GM23338 (cell line): Measurements from ENCODE around the gene TDRD1. TPM values are rescaled to one million over a fixed set of nuclear protein-coding genes. Genes with fewer than 3 reads are reported as not detected.

ENCODE experiments used
- ATAC-seq: fragments of 200-7000 bp; cut with Tn5 transposase; 3 replicates; pipeline ENCODE4 v1.9.1; 2020
- DNase-seq: peaks from one replicate; pipeline ENCODE4 v3.0.0-alpha.2; 2015; ENCODE audit warnings: low spot score
- H2AFZ ChIP-seq: fragments of 200-600 bp; sonication (generic); 2 replicates; pipeline ENCODE4 v1.8.0; 2016; ENCODE audit warnings: antibody characterized with exemption, mild to moderate bottlenecking, moderate library complexity
- H3F3A ChIP-seq: fragments of 200-600 bp; sonication (generic); replicated peaks from 2 replicates; pipeline ENCODE4 v1.8.0; 2017; ENCODE audit warnings: antibody characterized with exemption, mixed run types, low read depth
- H3K27ac ChIP-seq: fragments of 200-600 bp; sonication (generic); 2 replicates; pipeline ENCODE4 v1.6.1; 2016; ENCODE audit warnings: low read depth
- H3K27me3 ChIP-seq: fragments of 200-600 bp; sonication (generic); 2 replicates; pipeline ENCODE4 v1.8.0; 2016; ENCODE audit warnings: mild to moderate bottlenecking, mixed run types, moderate library complexity; ENCODE audit not compliant: insufficient read depth
- H3K36me3 ChIP-seq: fragments of 200-600 bp; sonication (generic); 2 replicates; pipeline ENCODE4 v1.8.0; 2016; ENCODE audit warnings: mild to moderate bottlenecking; ENCODE audit not compliant: insufficient read depth
- H3K4me1 ChIP-seq: fragments of 200-600 bp; sonication (generic); 2 replicates; pipeline ENCODE4 v1.8.0; 2016; ENCODE audit warnings: mild to moderate bottlenecking, moderate library complexity; ENCODE audit not compliant: insufficient read depth
- H3K4me2 ChIP-seq: fragments of 200-600 bp; sonication (generic); 2 replicates; pipeline ENCODE4 v1.7.1; 2017; ENCODE audit warnings: mixed run types
- H3K4me3 ChIP-seq: fragments of 200-600 bp; sonication (generic); 2 replicates; pipeline ENCODE4 v1.6.1; 2016; ENCODE audit warnings: mixed run types
- H3K79me2 ChIP-seq: fragments of 200-600 bp; sonication (generic); replicated peaks from 2 replicates; pipeline ENCODE4 v1.8.0; 2017; ENCODE audit warnings: mild to moderate bottlenecking; ENCODE audit not compliant: insufficient read depth
- H3K9me2 ChIP-seq: fragments of 200-600 bp; sonication (generic); 2 replicates; pipeline ENCODE4 v1.8.0; 2017; ENCODE audit not compliant: insufficient read depth
- H4K20me1 ChIP-seq: fragments of 200-600 bp; sonication (generic); replicated peaks from 2 replicates; pipeline ENCODE4 v1.8.0; 2017; ENCODE audit warnings: mild to moderate bottlenecking; ENCODE audit not compliant: insufficient read depth
- H3K27ac Mint-ChIP-seq: 2 replicates; pipeline ENCODE4 v1.8.0; 2020; ENCODE audit warnings: inconsistent platforms, mild to moderate bottlenecking, moderate library complexity, mixed read lengths
- H3K27me3 Mint-ChIP-seq: 3 replicates; pipeline ENCODE4 v1.8.0; 2022; ENCODE audit warnings: low read depth, mild to moderate bottlenecking, moderate library complexity, mixed read lengths, inconsistent platforms; ENCODE audit not compliant: insufficient read depth, poor library complexity
- H3K36me3 Mint-ChIP-seq: 3 replicates; pipeline ENCODE4 v1.8.0; 2021; ENCODE audit warnings: low read depth, mild to moderate bottlenecking, inconsistent platforms, moderate library complexity, mixed read lengths
- H3K4me1 Mint-ChIP-seq: 3 replicates; pipeline ENCODE4 v1.8.0; 2020; ENCODE audit warnings: mild to moderate bottlenecking, inconsistent platforms, mixed read lengths
- H3K4me3 Mint-ChIP-seq: 3 replicates; pipeline ENCODE4 v1.8.0; 2021; ENCODE audit warnings: moderate library complexity, mild to moderate bottlenecking, inconsistent platforms, mixed read lengths
- H3K9me3 Mint-ChIP-seq: 3 replicates; pipeline ENCODE4 v1.8.0; 2020; ENCODE audit warnings: moderate library complexity, mild to moderate bottlenecking, inconsistent platforms, mixed read lengths
- CREB1 ChIP-seq: fragments of 250-450 bp; sonication (Bioruptor Pico); IDR thresholded peaks from 2 replicates; pipeline ENCODE4 v1.5.0; 2020; ENCODE audit warnings: low read depth, mild to moderate bottlenecking, moderate library complexity
- EZH2 ChIP-seq: fragments of 200-600 bp; sonication (generic); IDR thresholded peaks from one replicate; pipeline ENCODE4 v1.8.0; 2017; ENCODE audit warnings: antibody characterized with exemption, mild to moderate bottlenecking, low read depth; ENCODE audit not compliant: unreplicated experiment
- EZH2phosphoT487 ChIP-seq: fragments of 200-600 bp; sonication (generic); IDR thresholded peaks from one replicate; pipeline ENCODE4 v1.8.1; 2018; ENCODE audit warnings: antibody characterized with exemption; ENCODE audit not compliant: unreplicated experiment
- JUNB ChIP-seq: IDR thresholded peaks from one replicate; pipeline ENCODE4 v1.6.1; 2016; ENCODE audit warnings: antibody characterized with exemption; ENCODE audit not compliant: unreplicated experiment
- NANOG ChIP-seq: IDR thresholded peaks from 2 replicates; pipeline ENCODE4 v1.6.1; 2016; ENCODE audit warnings: antibody characterized with exemption, borderline replicate concordance
- POLR2AphosphoS5 ChIP-seq: IDR thresholded peaks from 2 replicates; pipeline ENCODE4 v1.6.1; 2016; ENCODE audit warnings: antibody characterized with exemption, low read depth
- STAT1 ChIP-seq: IDR thresholded peaks from one replicate; pipeline ENCODE4 v1.6.1; 2016; ENCODE audit warnings: antibody characterized with exemption; ENCODE audit not compliant: unreplicated experiment
- ZNF114 ChIP-seq: fragments of 250-450 bp; sonication (Bioruptor Pico); IDR thresholded peaks from 2 replicates; pipeline ENCODE4 v1.5.0; 2020; ENCODE audit warnings: mild to moderate bottlenecking, moderate library complexity
- ZNF331 ChIP-seq: fragments of 250-450 bp; sonication (Bioruptor Pico); IDR thresholded peaks from 2 replicates; pipeline ENCODE4 v1.5.0; 2020; ENCODE audit warnings: low read depth, mild to moderate bottlenecking, moderate library complexity
- polyA plus RNA-seq: library from polyadenylated mRNA; unstranded; fragments of >200 nt; fragmentation: Nextera tagmentation; extraction: Ambion mirVana; gene quantifications from 2 replicates; pipeline ENCODE4 v1.2.1, GENCODE V29; 2016
- total RNA-seq: library from RNA; depleted of rRNA; stranded (reverse); fragments of >200 nt; shearing (Covaris generic); gene quantifications from 2 replicates; pipeline ENCODE4 v1.2.3, GENCODE V29; 2014
- TF ChIP-seq, protein P1 (sequence below): IDR thresholded peaks from 2 replicates; pipeline ENCODE4 v1.6.1; 2016; ENCODE audit warnings: antibody characterized with exemption
- TF ChIP-seq, protein P2 (sequence below), 2 experiments: fragments of 200-600 bp in 1 of 2; sonication (generic) in 1 of 2; conservative IDR thresholded peaks; 2 replicates each; pipeline versions ENCODE4 v1.5.1 to v1.6.1; 2016 to 2017; ENCODE audit warnings: antibody characterized with exemption in 2 of 2, low read depth in 2 of 2, mild to moderate bottlenecking in 2 of 2, moderate library complexity in 1 of 2
- TF ChIP-seq, protein P3 (sequence below): IDR thresholded peaks from one replicate; pipeline ENCODE4 v1.6.1; 2018; ENCODE audit warnings: antibody characterized with exemption; ENCODE audit not compliant: unreplicated experiment
- TF ChIP-seq, protein P4 (sequence below): fragments of 250-450 bp; sonication (Bioruptor Pico); IDR thresholded peaks from 2 replicates; pipeline ENCODE4 v1.5.0; 2020; ENCODE audit warnings: mild to moderate bottlenecking, moderate library complexity

Gene TDRD1
- total and polyA plus RNA-seq, 2 experiments from 2014 or later, result 0.52 to 1.5 TPM

DNA sequence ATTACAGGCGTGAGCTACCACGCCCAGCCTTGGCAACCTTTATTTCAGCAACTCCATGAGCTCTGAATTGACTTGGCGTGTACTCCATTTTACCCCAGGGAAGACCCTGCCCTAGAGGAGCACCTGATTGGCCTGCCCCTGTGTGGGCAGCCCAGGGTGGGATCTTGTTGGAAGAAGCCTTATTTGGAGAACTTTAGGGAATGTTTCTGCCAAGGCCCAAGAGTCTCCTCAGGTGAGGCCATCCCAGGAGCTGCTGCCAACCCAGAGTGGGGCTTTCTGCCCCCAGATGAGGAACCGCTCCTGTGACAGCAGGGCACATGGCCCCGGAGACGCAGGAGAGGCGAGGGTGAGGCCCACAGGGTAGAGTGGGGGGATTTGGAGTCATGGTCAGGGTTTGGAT is 101.9 kb downstream of the TDRD1 start:
- Histone ChIP-seq H2AFZ (no peak overlapping the region), H3K79me2 (no peaks in the 10 kb centered on the region), H3K27ac (no peak overlapping the region), H3K36me3 (no peaks in the 10 kb centered on the region), H3K4me2 (no peak overlapping the region), H3K27me3 (no peaks in the 10 kb centered on the region), H3K4me3 (no peak overlapping the region), H3F3A (no peaks in the 10 kb centered on the region), H3K4me1 (no peaks in the 10 kb centered on the region), H4K20me1 (no peaks in the 10 kb centered on the region), H3K9me2 (no peaks in the 10 kb centered on the region)
- DNase-seq, result no peak
- Mint-ChIP-seq H3K9me3 (no peaks in the 10 kb centered on the region), H3K36me3 (no peaks in the 10 kb centered on the region), H3K27me3 (peaks cover 5% of the 10 kb centered on the region), H3K4me1 (no peaks in the 10 kb centered on the region), H3K27ac (no peak overlapping the region), H3K4me3 (no peak overlapping the region)
- TF ChIP-seq, protein P1, sequence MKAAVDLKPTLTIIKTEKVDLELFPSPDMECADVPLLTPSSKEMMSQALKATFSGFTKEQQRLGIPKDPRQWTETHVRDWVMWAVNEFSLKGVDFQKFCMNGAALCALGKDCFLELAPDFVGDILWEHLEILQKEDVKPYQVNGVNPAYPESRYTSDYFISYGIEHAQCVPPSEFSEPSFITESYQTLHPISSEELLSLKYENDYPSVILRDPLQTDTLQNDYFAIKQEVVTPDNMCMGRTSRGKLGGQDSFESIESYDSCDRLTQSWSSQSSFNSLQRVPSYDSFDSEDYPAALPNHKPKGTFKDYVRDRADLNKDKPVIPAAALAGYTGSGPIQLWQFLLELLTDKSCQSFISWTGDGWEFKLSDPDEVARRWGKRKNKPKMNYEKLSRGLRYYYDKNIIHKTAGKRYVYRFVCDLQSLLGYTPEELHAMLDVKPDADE, result no peak
- TF ChIP-seq JUNB (no peak), EZH2phosphoT487 (no peak), ZNF331 (CRISPR knock-in tag) (no peak), NANOG (no peak), ZNF114 (CRISPR knock-in tag) (no peak), STAT1 (no peak), EZH2 (no peak), POLR2AphosphoS5 (no peak), CREB1 (CRISPR knock-in tag) (no peak)
- TF ChIP-seq, protein P2, sequence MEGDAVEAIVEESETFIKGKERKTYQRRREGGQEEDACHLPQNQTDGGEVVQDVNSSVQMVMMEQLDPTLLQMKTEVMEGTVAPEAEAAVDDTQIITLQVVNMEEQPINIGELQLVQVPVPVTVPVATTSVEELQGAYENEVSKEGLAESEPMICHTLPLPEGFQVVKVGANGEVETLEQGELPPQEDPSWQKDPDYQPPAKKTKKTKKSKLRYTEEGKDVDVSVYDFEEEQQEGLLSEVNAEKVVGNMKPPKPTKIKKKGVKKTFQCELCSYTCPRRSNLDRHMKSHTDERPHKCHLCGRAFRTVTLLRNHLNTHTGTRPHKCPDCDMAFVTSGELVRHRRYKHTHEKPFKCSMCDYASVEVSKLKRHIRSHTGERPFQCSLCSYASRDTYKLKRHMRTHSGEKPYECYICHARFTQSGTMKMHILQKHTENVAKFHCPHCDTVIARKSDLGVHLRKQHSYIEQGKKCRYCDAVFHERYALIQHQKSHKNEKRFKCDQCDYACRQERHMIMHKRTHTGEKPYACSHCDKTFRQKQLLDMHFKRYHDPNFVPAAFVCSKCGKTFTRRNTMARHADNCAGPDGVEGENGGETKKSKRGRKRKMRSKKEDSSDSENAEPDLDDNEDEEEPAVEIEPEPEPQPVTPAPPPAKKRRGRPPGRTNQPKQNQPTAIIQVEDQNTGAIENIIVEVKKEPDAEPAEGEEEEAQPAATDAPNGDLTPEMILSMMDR (conservative IDR thresholded peaks at IDR 0.05; ENCODE audit: low read depth in 2 of 2), result no peak
- TF ChIP-seq, protein P3, sequence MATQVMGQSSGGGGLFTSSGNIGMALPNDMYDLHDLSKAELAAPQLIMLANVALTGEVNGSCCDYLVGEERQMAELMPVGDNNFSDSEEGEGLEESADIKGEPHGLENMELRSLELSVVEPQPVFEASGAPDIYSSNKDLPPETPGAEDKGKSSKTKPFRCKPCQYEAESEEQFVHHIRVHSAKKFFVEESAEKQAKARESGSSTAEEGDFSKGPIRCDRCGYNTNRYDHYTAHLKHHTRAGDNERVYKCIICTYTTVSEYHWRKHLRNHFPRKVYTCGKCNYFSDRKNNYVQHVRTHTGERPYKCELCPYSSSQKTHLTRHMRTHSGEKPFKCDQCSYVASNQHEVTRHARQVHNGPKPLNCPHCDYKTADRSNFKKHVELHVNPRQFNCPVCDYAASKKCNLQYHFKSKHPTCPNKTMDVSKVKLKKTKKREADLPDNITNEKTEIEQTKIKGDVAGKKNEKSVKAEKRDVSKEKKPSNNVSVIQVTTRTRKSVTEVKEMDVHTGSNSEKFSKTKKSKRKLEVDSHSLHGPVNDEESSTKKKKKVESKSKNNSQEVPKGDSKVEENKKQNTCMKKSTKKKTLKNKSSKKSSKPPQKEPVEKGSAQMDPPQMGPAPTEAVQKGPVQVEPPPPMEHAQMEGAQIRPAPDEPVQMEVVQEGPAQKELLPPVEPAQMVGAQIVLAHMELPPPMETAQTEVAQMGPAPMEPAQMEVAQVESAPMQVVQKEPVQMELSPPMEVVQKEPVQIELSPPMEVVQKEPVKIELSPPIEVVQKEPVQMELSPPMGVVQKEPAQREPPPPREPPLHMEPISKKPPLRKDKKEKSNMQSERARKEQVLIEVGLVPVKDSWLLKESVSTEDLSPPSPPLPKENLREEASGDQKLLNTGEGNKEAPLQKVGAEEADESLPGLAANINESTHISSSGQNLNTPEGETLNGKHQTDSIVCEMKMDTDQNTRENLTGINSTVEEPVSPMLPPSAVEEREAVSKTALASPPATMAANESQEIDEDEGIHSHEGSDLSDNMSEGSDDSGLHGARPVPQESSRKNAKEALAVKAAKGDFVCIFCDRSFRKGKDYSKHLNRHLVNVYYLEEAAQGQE, result no peak
- TF ChIP-seq, protein P4, sequence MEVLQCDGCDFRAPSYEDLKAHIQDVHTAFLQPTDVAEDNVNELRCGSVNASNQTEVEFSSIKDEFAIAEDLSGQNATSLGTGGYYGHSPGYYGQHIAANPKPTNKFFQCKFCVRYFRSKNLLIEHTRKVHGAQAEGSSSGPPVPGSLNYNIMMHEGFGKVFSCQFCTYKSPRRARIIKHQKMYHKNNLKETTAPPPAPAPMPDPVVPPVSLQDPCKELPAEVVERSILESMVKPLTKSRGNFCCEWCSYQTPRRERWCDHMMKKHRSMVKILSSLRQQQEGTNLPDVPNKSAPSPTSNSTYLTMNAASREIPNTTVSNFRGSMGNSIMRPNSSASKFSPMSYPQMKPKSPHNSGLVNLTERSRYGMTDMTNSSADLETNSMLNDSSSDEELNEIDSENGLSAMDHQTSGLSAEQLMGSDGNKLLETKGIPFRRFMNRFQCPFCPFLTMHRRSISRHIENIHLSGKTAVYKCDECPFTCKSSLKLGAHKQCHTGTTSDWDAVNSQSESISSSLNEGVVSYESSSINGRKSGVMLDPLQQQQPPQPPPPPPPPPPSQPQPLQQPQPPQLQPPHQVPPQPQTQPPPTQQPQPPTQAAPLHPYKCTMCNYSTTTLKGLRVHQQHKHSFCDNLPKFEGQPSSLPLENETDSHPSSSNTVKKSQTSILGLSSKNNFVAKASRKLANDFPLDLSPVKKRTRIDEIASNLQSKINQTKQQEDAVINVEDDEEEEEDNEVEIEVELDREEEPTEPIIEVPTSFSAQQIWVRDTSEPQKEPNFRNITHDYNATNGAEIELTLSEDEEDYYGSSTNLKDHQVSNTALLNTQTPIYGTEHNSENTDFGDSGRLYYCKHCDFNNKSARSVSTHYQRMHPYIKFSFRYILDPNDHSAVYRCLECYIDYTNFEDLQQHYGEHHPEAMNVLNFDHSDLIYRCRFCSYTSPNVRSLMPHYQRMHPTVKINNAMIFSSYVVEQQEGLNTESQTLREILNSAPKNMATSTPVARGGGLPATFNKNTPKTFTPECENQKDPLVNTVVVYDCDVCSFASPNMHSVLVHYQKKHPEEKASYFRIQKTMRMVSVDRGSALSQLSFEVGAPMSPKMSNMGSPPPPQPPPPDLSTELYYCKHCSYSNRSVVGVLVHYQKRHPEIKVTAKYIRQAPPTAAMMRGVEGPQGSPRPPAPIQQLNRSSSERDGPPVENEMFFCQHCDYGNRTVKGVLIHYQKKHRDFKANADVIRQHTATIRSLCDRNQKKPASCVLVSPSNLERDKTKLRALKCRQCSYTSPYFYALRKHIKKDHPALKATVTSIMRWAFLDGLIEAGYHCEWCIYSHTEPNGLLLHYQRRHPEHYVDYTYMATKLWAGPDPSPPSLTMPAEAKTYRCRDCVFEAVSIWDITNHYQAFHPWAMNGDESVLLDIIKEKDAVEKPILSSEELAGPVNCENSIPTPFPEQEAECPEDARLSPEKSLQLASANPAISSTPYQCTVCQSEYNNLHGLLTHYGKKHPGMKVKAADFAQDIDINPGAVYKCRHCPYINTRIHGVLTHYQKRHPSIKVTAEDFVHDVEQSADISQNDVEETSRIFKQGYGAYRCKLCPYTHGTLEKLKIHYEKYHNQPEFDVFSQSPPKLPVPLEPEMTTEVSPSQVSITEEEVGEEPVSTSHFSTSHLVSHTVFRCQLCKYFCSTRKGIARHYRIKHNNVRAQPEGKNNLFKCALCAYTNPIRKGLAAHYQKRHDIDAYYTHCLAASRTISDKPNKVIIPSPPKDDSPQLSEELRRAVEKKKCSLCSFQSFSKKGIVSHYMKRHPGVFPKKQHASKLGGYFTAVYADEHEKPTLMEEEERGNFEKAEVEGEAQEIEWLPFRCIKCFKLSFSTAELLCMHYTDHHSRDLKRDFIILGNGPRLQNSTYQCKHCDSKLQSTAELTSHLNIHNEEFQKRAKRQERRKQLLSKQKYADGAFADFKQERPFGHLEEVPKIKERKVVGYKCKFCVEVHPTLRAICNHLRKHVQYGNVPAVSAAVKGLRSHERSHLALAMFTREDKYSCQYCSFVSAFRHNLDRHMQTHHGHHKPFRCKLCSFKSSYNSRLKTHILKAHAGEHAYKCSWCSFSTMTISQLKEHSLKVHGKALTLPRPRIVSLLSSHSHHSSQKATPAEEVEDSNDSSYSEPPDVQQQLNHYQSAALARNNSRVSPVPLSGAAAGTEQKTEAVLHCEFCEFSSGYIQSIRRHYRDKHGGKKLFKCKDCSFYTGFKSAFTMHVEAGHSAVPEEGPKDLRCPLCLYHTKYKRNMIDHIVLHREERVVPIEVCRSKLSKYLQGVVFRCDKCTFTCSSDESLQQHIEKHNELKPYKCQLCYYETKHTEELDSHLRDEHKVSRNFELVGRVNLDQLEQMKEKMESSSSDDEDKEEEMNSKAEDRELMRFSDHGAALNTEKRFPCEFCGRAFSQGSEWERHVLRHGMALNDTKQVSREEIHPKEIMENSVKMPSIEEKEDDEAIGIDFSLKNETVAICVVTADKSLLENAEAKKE, result no peak
- no peak for ATAC-seq
